Activated CD4-positive, alpha-beta memory T cell treated with anti-CD3 and anti-CD28 coated beads, Interleukin-2, amount 10 ng/mL, durations not matched to agents 7 days and 5 days (primary cell): ENCODE results near the gene CLMP. TPM values are rescaled to one million over a fixed set of nuclear protein-coding genes. Genes with fewer than 3 reads are reported as not detected.

Experiments
- CTCF ChIA-PET: fragments of 350-600 bp; sonication (Branson Sonifier 250); formaldehyde crosslinking; loops from one replicate; lab custom pipeline; 2021; ENCODE audit warnings: antibody characterized with exemption, inconsistent platforms; lab: Charles Lee
- POLR2A ChIA-PET: fragments of 350-600 bp; sonication (Branson Sonifier 250); formaldehyde crosslinking; loops from one replicate; lab custom pipeline; 2021; ENCODE audit warnings: antibody characterized with exemption; lab: Charles Lee
- DNase-seq: peaks from one replicate; pipeline ENCODE4 v3.0.0-alpha.2; 2020
- H3K27ac Mint-ChIP-seq: one replicate; pipeline ENCODE4 v1.8.0; 2021; ENCODE audit warnings: mild to moderate bottlenecking, mixed read lengths
- H3K27me3 Mint-ChIP-seq: one replicate; pipeline ENCODE4 v1.8.0; 2021; ENCODE audit warnings: mixed read lengths
- H3K36me3 Mint-ChIP-seq: one replicate; pipeline ENCODE4 v1.8.0; 2021; ENCODE audit warnings: low read depth, mixed read lengths
- H3K4me1 Mint-ChIP-seq: one replicate; pipeline ENCODE4 v1.8.0; 2021; ENCODE audit warnings: mixed read lengths
- H3K4me3 Mint-ChIP-seq: one replicate; pipeline ENCODE4 v1.8.0; 2021; ENCODE audit warnings: mild to moderate bottlenecking, mixed read lengths
- H3K9me3 Mint-ChIP-seq: one replicate; pipeline ENCODE4 v1.8.0; 2021; ENCODE audit warnings: mixed read lengths
- total RNA-seq, 2 experiments: library from RNA; stranded (reverse); gene quantifications; one replicate each; pipeline ENCODE4 v1.2.3, GENCODE V29; 2021

CLMP gene
- total RNA-seq, 2 experiments from 2014 or later = 0.75 to 0.81 TPM

- Mint-ChIP-seq H3K27ac (no peak overlapping the region), H3K4me3 (no peak overlapping the region), H3K27me3 (peaks cover 24% of the 10 kb centered on the region), H3K36me3 (peaks cover 12% of the 10 kb centered on the region), H3K4me1 (peaks cover 35% of the 10 kb centered on the region), H3K9me3 (no peaks in the 10 kb centered on the region)
- ChIA-PET POLR2A (no interaction called here), CTCF (interaction anchor here (2.8 to 3.3 kb wide), 2 partner anchors 15 to 128 kb away, joined by 11 to 15 read pairs; no protein-coding TSS in a partner anchor)
- DNase-seq = no peak
Observed at GRCh38 chr11:123231256-123231655, 36.2 kb upstream of the CLMP start.

GRCh38 chr11:123230346-123230745 is 35.3 kb upstream of the CLMP start:
- Mint-ChIP-seq H3K27ac (no peak overlapping the region), H3K36me3 (peaks cover 12% of the 10 kb centered on the region), H3K9me3 (no peaks in the 10 kb centered on the region), H3K27me3 (peaks cover 32% of the 10 kb centered on the region), H3K4me3 (no peak overlapping the region), H3K4me1 (peaks cover 29% of the 10 kb centered on the region)
- ChIA-PET POLR2A (no interaction called here), CTCF (interaction anchor here (3.3 kb wide), 1 partner anchor 16 kb away, joined by 15 read pairs; no protein-coding TSS in a partner anchor)
- no peak for DNase-seq

GRCh38 chr11:123228496-123229163 is 33.6 kb upstream of the CLMP start:
- Mint-ChIP-seq H3K4me1 (peaks cover 15% of the 10 kb centered on the region), H3K9me3 (no peaks in the 10 kb centered on the region), H3K27ac (no peak overlapping the region), H3K36me3 (peaks cover 11% of the 10 kb centered on the region), H3K27me3 (peaks cover 41% of the 10 kb centered on the region), H3K4me3 (no peak overlapping the region)
- ChIA-PET CTCF (interaction anchor here (1.0 to 3.3 kb wide), 2 partner anchors 18 kb away, joined by 4 to 15 read pairs; no protein-coding TSS in a partner anchor), POLR2A (no interaction called here)
- DNase-seq = no peak

GRCh38 chr11:123227763-123228495 is 32.9 kb upstream of the CLMP start:
- peaks cover 5% of the 10 kb centered on the region for H3K36me3 Mint-ChIP-seq

GRCh38 chr11:123221584-123221983 is 26.5 kb upstream of the CLMP start:
- ChIA-PET POLR2A (no interaction called here), CTCF (interaction anchor here (1.6 to 2.5 kb wide), 2 partner anchors 12 to 26 kb away, joined by 3 to 5 read pairs; no protein-coding TSS in a partner anchor)
- no peaks in the 10 kb centered on the region for H3K9me3 Mint-ChIP-seq
- H3K4me3 Mint-ChIP-seq = no peak overlapping the region
- H3K27me3 Mint-ChIP-seq = peaks cover 37% of the 10 kb centered on the region
- no peaks in the 10 kb centered on the region for H3K4me1 Mint-ChIP-seq
- no peaks in the 10 kb centered on the region for H3K36me3 Mint-ChIP-seq
- no peak for DNase-seq
- no peak overlapping the region for H3K27ac Mint-ChIP-seq

More at GRCh38 chr11:123227763-123228495, 32.9 kb upstream of the CLMP start:
- no peaks in the 10 kb centered on the region for H3K9me3 Mint-ChIP-seq
- POLR2A ChIA-PET = no interaction called here
- no peak overlapping the region for H3K27ac Mint-ChIP-seq
- H3K4me3 Mint-ChIP-seq = no peak overlapping the region
- no peak for DNase-seq
- peaks cover 44% of the 10 kb centered on the region for H3K27me3 Mint-ChIP-seq
- peaks cover 8% of the 10 kb centered on the region for H3K4me1 Mint-ChIP-seq
- CTCF ChIA-PET = interaction anchor here (1.0 to 1.5 kb wide), 2 partner anchors 19 to 33 kb away, joined by 4 read pairs; no protein-coding TSS in a partner anchor

- no peaks in the 10 kb centered on the region for H3K9me3 Mint-ChIP-seq
- H3K27ac Mint-ChIP-seq = no peak overlapping the region
- CTCF ChIA-PET = interaction anchor here (1.6 to 2.5 kb wide), 2 partner anchors 12 to 26 kb away, joined by 3 to 5 read pairs; no protein-coding TSS in a partner anchor
- no peaks in the 10 kb centered on the region for H3K36me3 Mint-ChIP-seq
- no peaks in the 10 kb centered on the region for H3K4me1 Mint-ChIP-seq
- POLR2A ChIA-PET = no interaction called here
- H3K27me3 Mint-ChIP-seq = peaks cover 34% of the 10 kb centered on the region
- no peak for DNase-seq
- no peak overlapping the region for H3K4me3 Mint-ChIP-seq
Observed at GRCh38 chr11:123221096-123221561, 26.1 kb upstream of the CLMP start.

- H3K4me3 Mint-ChIP-seq = no peak overlapping the region
- no peak overlapping the region for H3K27ac Mint-ChIP-seq
- ChIA-PET CTCF (interaction anchor here (2.5 kb wide), 1 partner anchor 28 kb away, joined by 5 read pairs; no protein-coding TSS in a partner anchor), POLR2A (no interaction called here)
- no peaks in the 10 kb centered on the region for H3K4me1 Mint-ChIP-seq
- H3K9me3 Mint-ChIP-seq = no peaks in the 10 kb centered on the region
- peaks cover 28% of the 10 kb centered on the region for H3K27me3 Mint-ChIP-seq
- DNase-seq = no peak
- no peaks in the 10 kb centered on the region for H3K36me3 Mint-ChIP-seq
Observed at GRCh38 chr11:123219066-123219690, 24.1 kb upstream of the CLMP start.

- Mint-ChIP-seq H3K4me1 (no peaks in the 10 kb centered on the region), H3K27ac (no peak overlapping the region), H3K36me3 (no peaks in the 10 kb centered on the region), H3K9me3 (no peaks in the 10 kb centered on the region), H3K4me3 (no peak overlapping the region), H3K27me3 (peaks cover 30% of the 10 kb centered on the region)
- DNase-seq = no peak
- ChIA-PET POLR2A (no interaction called here), CTCF (no interaction called here)
Observed at GRCh38 chr11:123218451-123218850, 23.4 kb upstream of the CLMP start.

- CTCF ChIA-PET = no interaction called here
- Mint-ChIP-seq H3K9me3 (no peaks in the 10 kb centered on the region), H3K36me3 (no peaks in the 10 kb centered on the region), H3K27ac (no peak overlapping the region), H3K27me3 (peaks cover 31% of the 10 kb centered on the region), H3K4me3 (no peak overlapping the region), H3K4me1 (no peaks in the 10 kb centered on the region)
- POLR2A ChIA-PET = no interaction called here
- DNase-seq = no peak
Observed at GRCh38 chr11:123217897-123218296, 22.8 kb upstream of the CLMP start.

- H3K36me3 Mint-ChIP-seq = no peaks in the 10 kb centered on the region
- ChIA-PET CTCF (interaction anchor here (1.1 kb wide), 1 partner anchor 45 kb away, joined by 3 read pairs; no protein-coding TSS in a partner anchor), POLR2A (no interaction called here)
- H3K9me3 Mint-ChIP-seq = no peaks in the 10 kb centered on the region
- peaks cover 32% of the 10 kb centered on the region for H3K27me3 Mint-ChIP-seq
- no peak overlapping the region for H3K4me3 Mint-ChIP-seq
- no peaks in the 10 kb centered on the region for H3K4me1 Mint-ChIP-seq
- H3K27ac Mint-ChIP-seq = no peak overlapping the region
- DNase-seq = no peak
Observed at GRCh38 chr11:123216249-123216648, 21.2 kb upstream of the CLMP start.

- no peak for DNase-seq
- POLR2A ChIA-PET = no interaction called here
- CTCF ChIA-PET = no interaction called here
- no peaks in the 10 kb centered on the region for H3K36me3 Mint-ChIP-seq
- H3K9me3 Mint-ChIP-seq = no peaks in the 10 kb centered on the region
- no peak overlapping the region for H3K27ac Mint-ChIP-seq
- H3K4me3 Mint-ChIP-seq = no peak overlapping the region
- peaks cover 36% of the 10 kb centered on the region for H3K27me3 Mint-ChIP-seq
- no peaks in the 10 kb centered on the region for H3K4me1 Mint-ChIP-seq
Observed at GRCh38 chr11:123214940-123215339, 19.9 kb upstream of the CLMP start.

- POLR2A ChIA-PET = no interaction called here
Observed at GRCh38 chr11:123214396-123214795, 19.3 kb upstream of the CLMP start.

More at GRCh38 chr11:123214396-123214795, 19.3 kb upstream of the CLMP start:
- no peaks in the 10 kb centered on the region for H3K9me3 Mint-ChIP-seq
- CTCF ChIA-PET = interaction anchor here (0.6 kb wide), 1 partner anchor 247 kb away, joined by 4 read pairs; no protein-coding TSS in a partner anchor
- DNase-seq = no peak
- H3K4me3 Mint-ChIP-seq = no peak overlapping the region
- no peaks in the 10 kb centered on the region for H3K36me3 Mint-ChIP-seq
- H3K4me1 Mint-ChIP-seq = no peaks in the 10 kb centered on the region
- H3K27me3 Mint-ChIP-seq = peaks cover 40% of the 10 kb centered on the region
- no peak overlapping the region for H3K27ac Mint-ChIP-seq
